ENCODE results near the gene CCDC47.
A peak's percentile ranks its signal among the peaks of the same experiment; 100 is the strongest.
"Not testable (repeated sequence)": the region's sequence is repeated elsewhere in the genome, so short reads cannot be mapped to it uniquely, and the experiment has no call there.

CCDC47 gene

GRCh38 chr17:63773272-63774140, at the start of gene CCDC47:
CCDC47 (minus strand) TSS chr17:63773597; CDS start chr17:63766175, 7,422 bp downstream.
- DNase-seq (ENCODE audit: low read depth), result peak; percentile 91

GRCh38 chr17:63822537-63822936, 49.1 kb upstream of the CCDC47 start:
- no peak for DNase-seq (ENCODE audit: low read depth)

GRCh38 chr17:63821804-63822203, 48.4 kb upstream of the CCDC47 start:
- DNase-seq (ENCODE audit: low read depth), result no peak

GRCh38 chr17:63820963-63821561, 47.7 kb upstream of the CCDC47 start:
- DNase-seq (ENCODE audit: low read depth), result no peak

- no peak for DNase-seq (ENCODE audit: low read depth)
These were observed 46.5 kb upstream of the CCDC47 start for GRCh38 chr17:63819585-63820537.

GRCh38 chr17:63819131-63819530, 45.7 kb upstream of the CCDC47 start:
- DNase-seq (ENCODE audit: low read depth), result no peak

- no peak for DNase-seq (ENCODE audit: low read depth)
These were observed 44.5 kb upstream of the CCDC47 start for GRCh38 chr17:63817736-63818385.

- no peak for DNase-seq (ENCODE audit: low read depth)
These were observed 43.3 kb upstream of the CCDC47 start for GRCh38 chr17:63816669-63817068.

- no peak for DNase-seq (ENCODE audit: low read depth)
These were observed 42.7 kb upstream of the CCDC47 start for GRCh38 chr17:63816123-63816522.

GRCh38 chr17:63809970-63810369, 36.6 kb upstream of the CCDC47 start:
- no peak for DNase-seq (ENCODE audit: low read depth)

GRCh38 chr17:63805591-63805990, 32.2 kb upstream of the CCDC47 start:
- DNase-seq (ENCODE audit: low read depth), result no peak

- no peak for DNase-seq (ENCODE audit: low read depth)
These were observed 30.9 kb upstream of the CCDC47 start for GRCh38 chr17:63804328-63804727.

GRCh38 chr17:63800783-63801182, 27.4 kb upstream of the CCDC47 start:
- DNase-seq (ENCODE audit: low read depth), result no peak

GRCh38 chr17:63798572-63799106, 25.2 kb upstream of the CCDC47 start:
- DNase-seq (ENCODE audit: low read depth), result no peak

- not testable (repeated sequence) for DNase-seq (ENCODE audit: low read depth)
These were observed 23.0 kb upstream of the CCDC47 start for GRCh38 chr17:63796375-63796774.

- no peak for DNase-seq (ENCODE audit: low read depth)
These were observed 18.8 kb upstream of the CCDC47 start for GRCh38 chr17:63792055-63792729.

- no peak for DNase-seq (ENCODE audit: low read depth)
These were observed 16.7 kb upstream of the CCDC47 start for GRCh38 chr17:63790057-63790456.

- DNase-seq (ENCODE audit: low read depth), result no peak
These were observed 13.7 kb upstream of the CCDC47 start for GRCh38 chr17:63786971-63787711.

- no peak for DNase-seq (ENCODE audit: low read depth)
These were observed 12.7 kb upstream of the CCDC47 start for GRCh38 chr17:63786117-63786516.

- DNase-seq (ENCODE audit: low read depth), result no peak
These were observed 12.2 kb upstream of the CCDC47 start for GRCh38 chr17:63785556-63785955.
